Upper lobe of left lung (tissue), 6 donors: ENCODE data around the gene PTCH2. TPM values are rescaled to one million over a fixed set of nuclear protein-coding genes. Genes with fewer than 3 reads are reported as not detected.
"Not testable (repeated sequence)": the region's sequence is repeated elsewhere in the genome, so short reads cannot be mapped to it uniquely, and the experiment has no call there.

Experiments used
- ATAC-seq, 2 donors: fragments of 200-7000 bp; cut with Tn5 transposase; one replicate each; pipeline ENCODE4 v1.9.1; 2022; ENCODE audit warnings: mild to moderate bottlenecking in 2 of 2, moderate library complexity in 2 of 2; ENCODE audit not compliant: low FRiP score in 2 of 2
- DNase-seq, 2 donors: peaks; one replicate each; pipeline ENCODE4 v3.0.0-alpha.2; 2019 to 2020
- H3K27ac ChIP-seq, 4 donors: fragments of 200-600 bp; sonication (generic); one replicate each; pipeline ENCODE4 v1.5.1; 2016 to 2019
- H3K27me3 ChIP-seq, 4 donors: fragments of 200-600 bp; sonication (generic); one replicate each; pipeline ENCODE4 v1.5.1; 2017 to 2019
- H3K36me3 ChIP-seq, 4 donors: fragments of 200-600 bp; sonication (generic); one replicate each; pipeline ENCODE4 v1.5.1; 2016 to 2019
- H3K4me1 ChIP-seq, 4 donors: fragments of 200-600 bp; sonication (generic); one replicate each; pipeline ENCODE4 v1.5.1; 2018 to 2019
- H3K4me3 ChIP-seq, 4 donors: fragments of 200-600 bp; sonication (generic); one replicate each; pipeline ENCODE4 v1.5.1; 2017 to 2019; ENCODE audit warnings: mild to moderate bottlenecking in 2 of 4, moderate library complexity in 1 of 4
- H3K9me3 ChIP-seq, 4 donors: fragments of 200-600 bp; sonication (generic); one replicate each; pipeline ENCODE4 v1.5.1; 2018 to 2019
- EP300 ChIP-seq, 4 donors: sonication (generic); formaldehyde crosslinking; IDR thresholded peaks; one replicate each; pipeline ENCODE4 v1.5.1; 2017; ENCODE audit warnings: antibody characterized with exemption in 4 of 4, control low read depth in 2 of 4
- POLR2A ChIP-seq, 4 donors: fragments of 450-650 bp; IDR thresholded peaks; one replicate each; pipeline ENCODE4 v1.5.1; 2016 to 2017; ENCODE audit warnings: antibody characterized with exemption in 4 of 4, mild to moderate bottlenecking in 2 of 4
- POLR2AphosphoS5 ChIP-seq, 2 donors: sonication (generic); formaldehyde crosslinking; IDR thresholded peaks; one replicate each; pipeline ENCODE4 v1.5.1; 2017; ENCODE audit warnings: antibody characterized with exemption in 2 of 2
- WGBS, 2 donors: methylation state at CpG; one replicate each; pipeline ENCODE4 v1.1.5; 2017 to 2018; 5-methylcytosine and 5-hydroxymethylcytosine counted together
- total RNA-seq, 6 donors: library from RNA; depleted of rRNA in 4 of 6; stranded (reverse); fragments of >200 nt in 4 of 6; gene quantifications; one replicate each; pipeline versions ENCODE4 v1.1.0 to v1.2.1, GENCODE V29; 2016 to 2021
- TF ChIP-seq, protein P1 (sequence below), 6 experiments: fragments of 450-650 bp in 4 of 6; fragments of 200-600 bp in 2 of 6; sonication (generic) in 2 of 6; IDR thresholded peaks; one replicate each; pipeline ENCODE4 v1.5.1; 2016 to 2019; ENCODE audit warnings: antibody characterized with exemption in 6 of 6
- donor health status: DM: no; HTN: no; CAD: no; lungs with moderate emphysema.
- donor health status: DM: no; HTN: yes; CAD: no; lungs with severe emphysema.

Gene PTCH2
- total RNA-seq, 6 donors from 2014 or later = 0.30 to 1.4 (median 0.82) TPM

DNA sequence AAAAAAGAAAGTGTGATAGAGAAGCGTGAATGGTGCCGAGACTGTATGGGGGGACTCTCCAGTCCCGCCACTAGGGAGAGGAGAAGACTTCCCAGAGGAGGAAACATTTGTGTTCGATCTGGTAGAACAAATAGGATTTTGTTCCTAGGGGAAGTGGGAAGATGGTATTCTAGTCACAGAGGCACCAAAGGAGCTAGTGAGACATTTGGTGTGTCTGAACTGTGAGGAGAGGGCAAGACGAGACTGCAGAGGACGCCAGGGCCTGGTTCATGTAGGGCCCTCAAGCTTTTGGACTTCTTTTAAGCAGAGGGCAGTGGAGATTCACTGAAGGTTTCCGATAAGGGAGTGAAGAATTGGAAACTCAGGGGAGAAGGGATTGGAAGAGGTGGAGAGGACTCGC is 31.8 kb downstream of the PTCH2 start:
- Histone ChIP-seq H3K27ac (peak overlapping the region; percentile 93 to 99 (median 98)), H3K4me3 (no peak overlapping the region), H3K4me1 (peaks cover 63 to 93% (median 76%) of the 10 kb centered on the region in 4 donors), H3K36me3 (peaks cover 0 to 11% (median 5%) of the 10 kb centered on the region in 4 donors), H3K9me3 (no peaks in the 10 kb centered on the region), H3K27me3 (no peaks in the 10 kb centered on the region)
- WGBS, 2 donors = 79 to 81% methylated on average over 8 of the region's 8 CpGs
- ATAC-seq (no peak), DNase-seq (no peak)
- TF ChIP-seq, protein P1, sequence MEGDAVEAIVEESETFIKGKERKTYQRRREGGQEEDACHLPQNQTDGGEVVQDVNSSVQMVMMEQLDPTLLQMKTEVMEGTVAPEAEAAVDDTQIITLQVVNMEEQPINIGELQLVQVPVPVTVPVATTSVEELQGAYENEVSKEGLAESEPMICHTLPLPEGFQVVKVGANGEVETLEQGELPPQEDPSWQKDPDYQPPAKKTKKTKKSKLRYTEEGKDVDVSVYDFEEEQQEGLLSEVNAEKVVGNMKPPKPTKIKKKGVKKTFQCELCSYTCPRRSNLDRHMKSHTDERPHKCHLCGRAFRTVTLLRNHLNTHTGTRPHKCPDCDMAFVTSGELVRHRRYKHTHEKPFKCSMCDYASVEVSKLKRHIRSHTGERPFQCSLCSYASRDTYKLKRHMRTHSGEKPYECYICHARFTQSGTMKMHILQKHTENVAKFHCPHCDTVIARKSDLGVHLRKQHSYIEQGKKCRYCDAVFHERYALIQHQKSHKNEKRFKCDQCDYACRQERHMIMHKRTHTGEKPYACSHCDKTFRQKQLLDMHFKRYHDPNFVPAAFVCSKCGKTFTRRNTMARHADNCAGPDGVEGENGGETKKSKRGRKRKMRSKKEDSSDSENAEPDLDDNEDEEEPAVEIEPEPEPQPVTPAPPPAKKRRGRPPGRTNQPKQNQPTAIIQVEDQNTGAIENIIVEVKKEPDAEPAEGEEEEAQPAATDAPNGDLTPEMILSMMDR (IDR thresholded peaks at IDR 0.05) = no peak
- TF ChIP-seq EP300 (IDR thresholded peaks at IDR 0.05) = no peak
- TF ChIP-seq POLR2AphosphoS5 (IDR thresholded peaks at IDR 0.05) = no peak
- TF ChIP-seq POLR2A (IDR thresholded peaks at IDR 0.05) = no peak

DNA sequence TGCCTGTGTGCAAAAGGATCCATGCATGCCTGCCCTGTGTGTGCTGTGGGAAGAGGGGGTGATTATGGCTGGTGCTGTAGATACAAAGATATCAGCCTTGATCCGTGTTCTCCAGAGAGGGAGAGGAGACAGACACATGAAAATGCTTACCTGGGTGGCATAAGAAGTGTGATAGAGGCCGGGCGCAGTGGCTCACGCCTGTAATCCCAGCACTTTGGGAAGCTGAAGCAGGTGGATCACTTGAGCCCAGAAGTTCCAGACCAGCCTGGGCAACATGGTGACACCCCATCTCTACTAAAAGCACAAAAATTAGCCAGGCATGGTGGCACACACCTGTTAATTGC is 32.3 kb downstream of the PTCH2 start:
- peaks cover 0 to 13% (median 10%) of the 10 kb centered on the region in 4 donors for H3K36me3 ChIP-seq
- DNase-seq, H3K4me3 ChIP-seq, ATAC-seq, H3K27me3 ChIP-seq, H3K9me3 ChIP-seq: not testable (repeated sequence)
- peak overlapping the region; percentile 93 to 99 (median 98) for H3K27ac ChIP-seq
- WGBS, 2 donors = 84 to 88% methylated on average over 4 of the region's 4 CpGs
- H3K4me1 ChIP-seq = peaks cover 68 to 96% (median 80%) of the 10 kb centered on the region in 4 donors

- Histone ChIP-seq H3K9me3 (no peaks in the 10 kb centered on the region), H3K36me3 (peaks cover 2 to 18% (median 14%) of the 10 kb centered on the region in 4 donors), H3K4me3 (peak overlapping the region in 1 of 4 donors; percentile 31), H3K4me1 (peaks cover 70 to 96% (median 82%) of the 10 kb centered on the region in 4 donors), H3K27me3 (no peaks in the 10 kb centered on the region), H3K27ac (peak overlapping the region; percentile 93 to 99 (median 98))
- DNase-seq (peak; percentile 82 to 85), ATAC-seq (no peak)
- WGBS, 2 donors = 23 to 51% methylated on average over 6 to 12 of the region's 12 CpGs
- TF ChIP-seq, protein P1 (IDR thresholded peaks at IDR 0.05) = no peak
- TF ChIP-seq EP300 (IDR thresholded peaks at IDR 0.05) (no peak), POLR2AphosphoS5 (IDR thresholded peaks at IDR 0.05) (peak in 1 of 2 donors; percentile 4), POLR2A (IDR thresholded peaks at IDR 0.05) (no peak)
Observed at GRCh38 chr1:44810101-44810761, 32.8 kb downstream of the PTCH2 start.

DNA sequence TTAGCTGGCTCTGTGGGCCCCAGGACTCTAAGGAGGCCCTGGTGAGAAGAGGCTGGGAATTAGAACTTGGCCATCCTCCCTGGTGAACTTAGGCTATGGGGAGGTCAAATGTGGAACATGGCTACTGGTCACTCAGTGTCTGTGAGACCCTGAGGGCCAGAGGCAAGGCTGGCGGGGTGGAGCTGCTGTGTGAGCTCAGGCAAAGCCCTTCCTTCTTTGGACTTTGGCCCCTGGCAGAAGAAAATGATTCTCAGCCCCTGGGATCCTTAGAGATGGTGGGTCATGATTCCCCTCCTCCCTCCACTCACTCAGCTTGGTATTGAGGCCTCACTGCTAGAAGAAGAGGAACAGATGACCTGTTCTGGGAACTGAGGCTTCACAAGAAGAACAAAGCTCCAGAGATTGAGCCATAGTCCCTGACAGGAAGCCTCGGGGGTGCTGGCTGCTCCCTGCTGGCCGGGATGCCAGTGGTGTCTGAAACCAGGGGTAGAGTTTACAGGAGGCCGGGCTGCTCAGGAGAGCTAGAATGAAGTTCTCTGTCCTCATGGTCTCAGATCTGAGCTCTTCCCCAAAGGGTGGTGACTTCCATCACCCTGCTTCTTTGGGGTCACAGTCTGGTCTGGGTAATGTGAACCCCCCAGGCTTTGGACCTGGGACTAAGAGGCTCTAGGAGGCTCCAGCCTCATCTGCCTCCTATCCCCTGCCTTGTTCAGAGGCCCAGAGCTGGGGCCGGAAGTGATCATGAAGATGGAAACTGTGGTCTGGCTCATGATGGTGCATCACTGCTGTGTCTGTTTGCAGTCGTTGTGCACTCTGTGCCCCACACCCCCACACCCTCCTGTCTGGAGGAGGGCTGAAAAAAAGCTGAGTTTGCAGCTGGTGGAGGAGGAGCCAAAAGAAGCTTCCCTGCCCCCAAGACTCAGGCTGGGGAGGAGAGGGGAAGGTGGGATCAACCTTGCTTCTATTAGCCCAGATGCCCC is 33.8 kb downstream of the PTCH2 start:
- TF ChIP-seq EP300 (IDR thresholded peaks at IDR 0.05) (peak in 2 of 4 donors; percentile 32 to 41), POLR2A (IDR thresholded peaks at IDR 0.05) (peak in 1 of 4 donors; percentile 62), POLR2AphosphoS5 (IDR thresholded peaks at IDR 0.05) (peak; percentile 59 to 83)
- TF ChIP-seq, protein P1 (IDR thresholded peaks at IDR 0.05) = peak in 2 of 6 experiments; percentile 13 to 26
- ATAC-seq (peak in 1 of 2 donors; percentile 3), DNase-seq (peak in 1 of 2 donors; percentile 79)
- Histone ChIP-seq H3K4me3 (peak overlapping the region in 3 of 4 donors; percentile 6 to 31 (median 14)), H3K4me1 (peaks cover 69 to 91% (median 85%) of the 10 kb centered on the region in 4 donors), H3K36me3 (peaks cover 7 to 28% (median 24%) of the 10 kb centered on the region in 4 donors), H3K27me3 (no peaks in the 10 kb centered on the region), H3K9me3 (no peaks in the 10 kb centered on the region), H3K27ac (peak overlapping the region; percentile 93 to 99 (median 98))
- WGBS, 2 donors = 24 to 45% methylated on average over 4 to 6 of the region's 6 CpGs
